GM12892 (cell line): ENCODE measurements around the gene CACNA1C.

Experiments used
- POLR2A ChIP-seq: IDR thresholded peaks from 2 replicates; pipeline ENCODE4 v1.6.1; 2011; ENCODE audit warnings: low read depth, low read length, control low read depth
- POLR2AphosphoS5 ChIP-seq: IDR thresholded peaks from 2 replicates; pipeline ENCODE4 v1.6.1; 2011; ENCODE audit warnings: low read depth, low read length, control low read depth

- no peak for TF ChIP-seq POLR2A
- TF ChIP-seq POLR2AphosphoS5, result no peak
Measured at GRCh38 chr12:2212971-2213869, 160.4 kb downstream of the CACNA1C start.
